Stimulated activated CD8-positive, alpha-beta memory T cell treated with anti-CD3 and anti-CD28 coated beads, Interleukin-7, amount 100 ng/mL, for 24 hours (primary cell): ENCODE data around the gene CYP2W1.
A peak's percentile ranks its signal among the peaks of the same experiment; 100 is the strongest.

ENCODE experiments used
- DNase-seq: peaks from one replicate; pipeline ENCODE4 v3.0.0-alpha.2; 2020; ENCODE audit warnings: low read depth

CYP2W1 gene

GRCh38 chr7:982511-983003, 424 bp upstream of the CYP2W1 start:
- DNase-seq: no peak

GRCh38 chr7:983616-984071, 663 bp downstream of the CYP2W1 start:
- DNase-seq: no peak

GRCh38 chr7:984361-985126, 1.6 kb downstream of the CYP2W1 start:
- no peak for DNase-seq

GRCh38 chr7:985127-985416, 2.1 kb downstream of the CYP2W1 start:
- no peak for DNase-seq

GRCh38 chr7:985915-986741, 3.1 kb downstream of the CYP2W1 start:
- DNase-seq: no peak

GRCh38 chr7:986766-987751, 4.1 kb downstream of the CYP2W1 start:
- no peak for DNase-seq

GRCh38 chr7:987909-988308, 4.9 kb downstream of the CYP2W1 start:
- DNase-seq: no peak

GRCh38 chr7:988426-988911, 5.5 kb downstream of the CYP2W1 start:
- no peak for DNase-seq

GRCh38 chr7:988963-989529, 6.1 kb downstream of the CYP2W1 start:
- no peak for DNase-seq

- no peak for DNase-seq
Measured at GRCh38 chr7:990352-990932, 7.5 kb downstream of the CYP2W1 start.

GRCh38 chr7:990933-991728, 8.2 kb downstream of the CYP2W1 start:
- no peak for DNase-seq

GRCh38 chr7:991729-992656, 9.0 kb downstream of the CYP2W1 start:
- DNase-seq: no peak

- peak; percentile 91 for DNase-seq
Measured at GRCh38 chr7:992709-993607, 10.0 kb downstream of the CYP2W1 start.

- no peak for DNase-seq
Measured at GRCh38 chr7:994592-995308, 11.8 kb downstream of the CYP2W1 start.

GRCh38 chr7:995571-995970, 12.6 kb downstream of the CYP2W1 start:
- DNase-seq: no peak

GRCh38 chr7:996079-996872, 13.3 kb downstream of the CYP2W1 start:
- no peak for DNase-seq
